HK-2 (cell line): Measurements from ENCODE around the gene CTRB1.
"Not testable (repeated sequence)": the region's sequence is repeated elsewhere in the genome, so short reads cannot be mapped to it uniquely, and the experiment has no call there.

Experiments
- DNase-seq: peaks from one replicate; pipeline ENCODE4 v3.0.0-alpha.2; 2018; ENCODE audit not compliant: unreplicated experiment

Gene CTRB1

GRCh38 chr16:75240633-75241032 lies 21.8 kb downstream of the CTRB1 start:
- DNase-seq = not testable (repeated sequence)

- no peak for DNase-seq
Measured at GRCh38 chr16:75241412-75241811, 22.6 kb downstream of the CTRB1 start.

GRCh38 chr16:75241955-75242354 lies 23.2 kb downstream of the CTRB1 start:
- no peak for DNase-seq

GRCh38 chr16:75242436-75243078 lies 23.8 kb downstream of the CTRB1 start:
- not testable (repeated sequence) for DNase-seq

GRCh38 chr16:75243667-75244224 lies 25.0 kb downstream of the CTRB1 start:
- DNase-seq = no peak

- DNase-seq = no peak
Measured at GRCh38 chr16:75244225-75244809, 25.5 kb downstream of the CTRB1 start.

- peak; percentile 98 for DNase-seq
Measured at GRCh38 chr16:75244844-75245758, 26.3 kb downstream of the CTRB1 start.

GRCh38 chr16:75246504-75247205 lies 27.9 kb downstream of the CTRB1 start:
- no peak for DNase-seq

GRCh38 chr16:75247249-75247648 lies 28.5 kb downstream of the CTRB1 start:
- no peak for DNase-seq

GRCh38 chr16:75248142-75248535 lies 29.4 kb downstream of the CTRB1 start:
- DNase-seq = no peak

- DNase-seq = no peak
Measured at GRCh38 chr16:75248536-75249380, 30.0 kb downstream of the CTRB1 start.

- DNase-seq = no peak
Measured at GRCh38 chr16:75249441-75249840, 30.7 kb downstream of the CTRB1 start.

GRCh38 chr16:75250089-75250808 lies 31.5 kb downstream of the CTRB1 start:
- no peak for DNase-seq

GRCh38 chr16:75250809-75251279 lies 32.1 kb downstream of the CTRB1 start:
- peak; percentile 71 for DNase-seq

GRCh38 chr16:75251280-75252048 lies 32.7 kb downstream of the CTRB1 start, which contains the start of gene BCAR1:
Gene BCAR1 (minus strand): TSS chr16:75251624. CDS start chr16:75251482, 142 bp downstream.
- DNase-seq = peak; percentile 94

GRCh38 chr16:75252049-75252864 lies 33.5 kb downstream of the CTRB1 start:
- no peak for DNase-seq

GRCh38 chr16:75252946-75253911 lies 34.4 kb downstream of the CTRB1 start:
- DNase-seq = no peak
